Measurements from ENCODE around the gene EPS8L3. TPM values are rescaled to one million over a fixed set of nuclear protein-coding genes. Genes with fewer than 3 reads are reported as not detected.

Gene EPS8L3
- polyA plus RNA-seq, 12 donors, result 0.05 to 15.0 (median 0.31) TPM; not detected in 8

GRCh38 chr1:109740615-109741373, 22.9 kb downstream of the EPS8L3 start, which contains the start of gene GSTM3:
Gene GSTM3 (minus strand): TSS chr1:109741038. CDS start chr1:109740287, 751 bp downstream.
- no peak for DNase-seq

- peak; percentile 82 for DNase-seq
Measured at GRCh38 chr1:109739738-109740614, 23.7 kb downstream of the EPS8L3 start.

GRCh38 chr1:109733236-109733870, 30.4 kb downstream of the EPS8L3 start:
- DNase-seq, result no peak

GRCh38 chr1:109732390-109732881, 31.3 kb downstream of the EPS8L3 start:
- DNase-seq, result no peak

GRCh38 chr1:109730666-109731065, 33.1 kb downstream of the EPS8L3 start:
- no peak for DNase-seq

GRCh38 chr1:109728870-109729269, 34.9 kb downstream of the EPS8L3 start:
- DNase-seq, result no peak

- DNase-seq, result no peak
Measured at GRCh38 chr1:109726728-109727373, 36.9 kb downstream of the EPS8L3 start.

GRCh38 chr1:109726007-109726406, 37.7 kb downstream of the EPS8L3 start:
- DNase-seq, result no peak

GRCh38 chr1:109725510-109725909, 38.2 kb downstream of the EPS8L3 start:
- no peak for DNase-seq

- no peak for DNase-seq
Measured at GRCh38 chr1:109724933-109725332, 38.8 kb downstream of the EPS8L3 start.

GRCh38 chr1:109722908-109723691, 40.6 kb downstream of the EPS8L3 start:
- no peak for DNase-seq

GRCh38 chr1:109721971-109722370, 41.8 kb downstream of the EPS8L3 start:
- no peak for DNase-seq

- DNase-seq, result no peak
Measured at GRCh38 chr1:109721042-109721441, 42.7 kb downstream of the EPS8L3 start.

- DNase-seq, result no peak
Measured at GRCh38 chr1:109719337-109719837, 44.3 kb downstream of the EPS8L3 start.

- no peak for DNase-seq
Measured at GRCh38 chr1:109718495-109718894, 45.2 kb downstream of the EPS8L3 start.

GRCh38 chr1:109717729-109718128, 46.0 kb downstream of the EPS8L3 start:
- no peak for DNase-seq

- no peak for DNase-seq
Measured at GRCh38 chr1:109716570-109717090, 47.1 kb downstream of the EPS8L3 start.

GRCh38 chr1:109716121-109716520, 47.6 kb downstream of the EPS8L3 start:
- no peak for DNase-seq

GRCh38 chr1:109714661-109715372, 48.9 kb downstream of the EPS8L3 start:
- no peak for DNase-seq

GRCh38 chr1:109713636-109714035, 50.1 kb downstream of the EPS8L3 start:
- no peak for DNase-seq

Data from muscle of arm (tissue), 12 donors.